Measurements from ENCODE around the gene ZP2.

GRCh38 chr16:21190013-21190412, 21.4 kb downstream of the ZP2 start:
- TF ChIP-seq EZH2phosphoT487 (IDR thresholded peaks at IDR 0.05; ENCODE audit: insufficient read depth, low read depth) = no peak
- TF ChIP-seq EZH2 (IDR thresholded peaks at IDR 0.05; ENCODE audit: insufficient read depth, poor library complexity, severe bottlenecking) = no peak
